Activated CD4-positive, CD25-positive, alpha-beta regulatory T cell treated with anti-CD3 and anti-CD28 coated beads, Interleukin-2, amount 50 U/mL, for 72 hours (primary cell): Measurements from ENCODE around the gene SRRM4.
"Not testable (repeated sequence)": the region's sequence is repeated elsewhere in the genome, so short reads cannot be mapped to it uniquely, and the experiment has no call there.

Source experiments
- DNase-seq: peaks from one replicate; pipeline ENCODE4 v3.0.0; 2021

Gene SRRM4

GRCh38 chr12:119071638-119072231 lies 90.4 kb downstream of the SRRM4 start:
- no peak for DNase-seq

GRCh38 chr12:119072440-119072839 lies 91.1 kb downstream of the SRRM4 start:
- no peak for DNase-seq

GRCh38 chr12:119075222-119075787 lies 94.0 kb downstream of the SRRM4 start:
- DNase-seq: no peak

GRCh38 chr12:119075918-119076317 lies 94.6 kb downstream of the SRRM4 start:
- no peak for DNase-seq

- no peak for DNase-seq
Measured at GRCh38 chr12:119079530-119079929, 98.2 kb downstream of the SRRM4 start.

GRCh38 chr12:119082016-119082415 lies 100.7 kb downstream of the SRRM4 start:
- DNase-seq: no peak

- DNase-seq: no peak
Measured at GRCh38 chr12:119082496-119082895, 101.2 kb downstream of the SRRM4 start.

GRCh38 chr12:119088685-119089379 lies 107.5 kb downstream of the SRRM4 start:
- no peak for DNase-seq

- DNase-seq: no peak
Measured at GRCh38 chr12:119089380-119090013, 108.2 kb downstream of the SRRM4 start.

- no peak for DNase-seq
Measured at GRCh38 chr12:119090276-119090675, 108.9 kb downstream of the SRRM4 start.

GRCh38 chr12:119090865-119091264 lies 109.5 kb downstream of the SRRM4 start:
- DNase-seq: no peak

- no peak for DNase-seq
Measured at GRCh38 chr12:119096429-119097202, 115.3 kb downstream of the SRRM4 start.

- DNase-seq: no peak
Measured at GRCh38 chr12:119100933-119101332, 119.6 kb downstream of the SRRM4 start.

- no peak for DNase-seq
Measured at GRCh38 chr12:119102274-119102673, 120.9 kb downstream of the SRRM4 start.

- DNase-seq: no peak
Measured at GRCh38 chr12:119102714-119103113, 121.4 kb downstream of the SRRM4 start.

GRCh38 chr12:119104969-119105368 lies 123.6 kb downstream of the SRRM4 start:
- DNase-seq: not testable (repeated sequence)

GRCh38 chr12:119113496-119113986 lies 132.2 kb downstream of the SRRM4 start:
- DNase-seq: no peak

GRCh38 chr12:119114294-119114693 lies 133.0 kb downstream of the SRRM4 start:
- no peak for DNase-seq

- DNase-seq: no peak
Measured at GRCh38 chr12:119115296-119115905, 134.1 kb downstream of the SRRM4 start.

GRCh38 chr12:119117936-119118335 lies 136.6 kb downstream of the SRRM4 start:
- no peak for DNase-seq

- DNase-seq: no peak
Measured at GRCh38 chr12:119118625-119119024, 137.3 kb downstream of the SRRM4 start.

- no peak for DNase-seq
Measured at GRCh38 chr12:119122047-119122446, 140.7 kb downstream of the SRRM4 start.

- no peak for DNase-seq
Measured at GRCh38 chr12:119122751-119123150, 141.4 kb downstream of the SRRM4 start.
